IPS-20b (cell line): Measurements from ENCODE around the gene HCN2.
"Not testable (repeated sequence)": the region's sequence is repeated elsewhere in the genome, so short reads cannot be mapped to it uniquely, and the experiment has no call there.

ENCODE experiments used
- H3K27ac ChIP-seq: one replicate; pipeline ENCODE4 v1.5.1; 2013; ENCODE audit warnings: low read length
- H3K27me3 ChIP-seq: 2 replicates; pipeline ENCODE4 v1.6.1; 2013; ENCODE audit warnings: mild to moderate bottlenecking, low read length, inconsistent platforms; ENCODE audit not compliant: insufficient read depth
- H3K36me3 ChIP-seq: 2 replicates; pipeline ENCODE4 v1.6.1; 2013; ENCODE audit warnings: low read depth, mild to moderate bottlenecking, inconsistent platforms, low read length, moderate library complexity; ENCODE audit not compliant: insufficient read depth
- H3K4me1 ChIP-seq: 2 replicates; pipeline ENCODE4 v1.6.1; 2013; ENCODE audit warnings: mild to moderate bottlenecking, control low read depth, inconsistent platforms, low read length, moderate library complexity; ENCODE audit not compliant: insufficient read depth
- H3K4me3 ChIP-seq: 2 replicates; pipeline ENCODE4 v1.5.1; 2013; ENCODE audit warnings: mild to moderate bottlenecking, low read length, inconsistent platforms
- H3K9ac ChIP-seq: 2 replicates; pipeline ENCODE4 v1.6.1; 2013; ENCODE audit warnings: low read depth, mild to moderate bottlenecking, inconsistent platforms, low read length, moderate library complexity
- H3K9me3 ChIP-seq: 2 replicates; pipeline ENCODE4 v1.6.1; 2013; ENCODE audit warnings: mild to moderate bottlenecking, low read depth, low read length, inconsistent platforms; ENCODE audit not compliant: insufficient read depth

The HCN2 gene

DNA sequence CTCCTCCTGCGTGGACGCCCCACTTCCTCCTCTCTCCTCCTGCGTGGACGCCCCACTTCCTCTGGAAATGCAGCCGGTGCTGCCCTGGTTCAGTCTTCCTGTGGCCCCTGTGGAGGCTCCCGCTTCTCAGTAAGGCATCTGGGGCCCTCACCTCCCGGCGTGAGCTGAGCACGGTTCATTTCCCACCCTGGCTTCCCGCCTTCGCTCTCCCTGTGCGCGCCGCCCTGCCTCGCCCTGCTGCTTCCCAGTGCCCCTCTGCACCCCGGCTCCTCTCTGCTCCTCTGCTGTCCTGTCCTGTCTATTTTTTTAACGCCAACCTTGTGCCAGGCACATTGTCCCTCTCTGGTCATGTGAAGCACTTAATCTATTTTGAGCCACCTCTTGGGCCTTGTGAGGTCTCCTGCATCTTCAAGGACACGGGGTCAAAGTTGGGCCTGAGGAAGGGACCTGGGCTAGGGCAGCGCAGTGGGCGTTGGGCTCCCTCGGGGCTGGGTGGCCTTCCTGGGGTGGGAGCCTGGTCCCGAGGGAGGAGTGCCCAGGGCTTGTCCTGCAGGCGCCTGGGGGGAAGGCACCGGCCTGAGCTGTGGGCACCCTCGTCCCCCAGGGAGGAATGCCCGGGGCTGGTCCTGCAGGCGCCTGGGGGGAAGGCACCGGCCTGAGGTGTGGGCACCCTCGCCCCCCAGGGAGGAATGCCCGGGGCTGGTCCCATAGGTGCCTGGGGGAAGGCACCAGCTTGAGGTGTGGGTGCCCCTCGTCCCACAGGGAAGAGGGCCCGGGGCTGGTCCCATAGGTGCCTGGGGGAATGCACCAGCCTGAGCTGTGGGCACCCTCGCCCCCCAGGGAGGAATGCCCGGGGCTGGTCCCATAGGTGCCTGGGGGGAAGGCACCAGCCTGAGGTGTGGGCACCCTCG is 13.0 kb downstream of the HCN2 start:
- H3K27ac ChIP-seq = no peak overlapping the region
- no peaks in the 10 kb centered on the region; the same call in 1 of the 2 replicates for H3K9me3 ChIP-seq
- no peak overlapping the region for H3K9ac ChIP-seq
- no peaks in the 10 kb centered on the region for H3K4me1 ChIP-seq
- no peaks in the 10 kb centered on the region for H3K27me3 ChIP-seq
- no peak overlapping the region for H3K4me3 ChIP-seq
- no peaks in the 10 kb centered on the region for H3K36me3 ChIP-seq

DNA sequence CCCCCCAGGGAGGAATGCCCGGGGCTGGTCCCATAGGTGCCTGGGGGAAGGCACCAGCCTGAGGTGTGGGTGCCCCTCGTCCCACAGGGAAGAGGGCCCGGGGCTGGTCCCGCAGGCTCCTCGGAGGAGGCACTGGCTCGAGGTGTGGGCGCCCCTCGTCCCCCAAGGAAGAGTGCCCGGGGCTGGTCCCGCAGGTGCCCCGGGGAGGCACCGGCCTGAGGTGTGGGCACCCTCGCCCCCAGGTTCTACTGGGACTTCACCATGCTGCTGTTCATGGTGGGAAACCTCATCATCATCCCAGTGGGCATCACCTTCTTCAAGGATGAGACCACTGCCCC is 13.6 kb downstream of the HCN2 start:
- not testable (repeated sequence) for H3K36me3 ChIP-seq, H3K27ac ChIP-seq, H3K9ac ChIP-seq, H3K4me1 ChIP-seq, H3K9me3 ChIP-seq, H3K4me3 ChIP-seq, H3K27me3 ChIP-seq

DNA sequence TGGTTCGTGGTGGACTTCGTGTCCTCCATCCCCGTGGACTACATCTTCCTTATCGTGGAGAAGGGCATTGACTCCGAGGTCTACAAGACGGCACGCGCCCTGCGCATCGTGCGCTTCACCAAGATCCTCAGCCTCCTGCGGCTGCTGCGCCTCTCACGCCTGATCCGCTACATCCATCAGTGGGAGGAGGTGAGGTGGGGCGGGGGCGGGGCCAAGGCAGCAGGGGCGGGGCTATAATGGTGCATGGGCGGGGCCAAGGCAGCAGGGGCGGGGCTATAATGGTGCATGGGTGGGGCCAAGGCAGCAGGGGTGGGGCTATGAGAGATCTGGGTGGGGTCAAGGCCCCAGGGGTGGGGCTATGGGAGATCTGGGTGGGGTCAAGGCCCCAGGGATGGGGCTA is 14.1 kb downstream of the HCN2 start:
- not testable (repeated sequence) for H3K27me3 ChIP-seq, H3K9ac ChIP-seq, H3K9me3 ChIP-seq, H3K4me1 ChIP-seq, H3K36me3 ChIP-seq, H3K27ac ChIP-seq, H3K4me3 ChIP-seq

DNA sequence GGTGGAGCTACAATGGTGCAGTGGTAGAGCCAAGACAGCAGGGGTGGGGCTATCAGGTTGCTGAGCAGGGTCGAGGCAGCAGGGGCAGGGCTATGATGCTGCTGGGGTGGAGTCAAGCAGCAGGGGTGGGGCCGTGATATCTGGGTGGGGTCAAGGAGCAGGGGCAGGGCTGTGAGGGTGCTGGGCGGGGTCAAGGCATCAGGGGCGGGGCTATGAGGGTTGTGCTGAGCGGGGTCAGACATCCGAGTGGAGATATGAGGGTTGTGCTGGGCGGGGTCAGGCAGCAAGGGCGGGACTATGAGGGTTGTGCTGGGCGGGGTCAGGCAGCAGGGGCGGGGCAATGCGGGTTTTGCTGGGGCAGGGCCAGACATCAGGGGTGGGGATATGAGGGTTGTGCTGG is 14.7 kb downstream of the HCN2 start:
- no peak overlapping the region for H3K9ac ChIP-seq
- no peak overlapping the region for H3K27ac ChIP-seq
- H3K36me3 ChIP-seq = no peaks in the 10 kb centered on the region
- H3K4me3 ChIP-seq = no peak overlapping the region
- H3K4me1 ChIP-seq = no peaks in the 10 kb centered on the region
- no peaks in the 10 kb centered on the region; the same call in 1 of the 2 replicates for H3K9me3 ChIP-seq
- no peaks in the 10 kb centered on the region for H3K27me3 ChIP-seq

DNA sequence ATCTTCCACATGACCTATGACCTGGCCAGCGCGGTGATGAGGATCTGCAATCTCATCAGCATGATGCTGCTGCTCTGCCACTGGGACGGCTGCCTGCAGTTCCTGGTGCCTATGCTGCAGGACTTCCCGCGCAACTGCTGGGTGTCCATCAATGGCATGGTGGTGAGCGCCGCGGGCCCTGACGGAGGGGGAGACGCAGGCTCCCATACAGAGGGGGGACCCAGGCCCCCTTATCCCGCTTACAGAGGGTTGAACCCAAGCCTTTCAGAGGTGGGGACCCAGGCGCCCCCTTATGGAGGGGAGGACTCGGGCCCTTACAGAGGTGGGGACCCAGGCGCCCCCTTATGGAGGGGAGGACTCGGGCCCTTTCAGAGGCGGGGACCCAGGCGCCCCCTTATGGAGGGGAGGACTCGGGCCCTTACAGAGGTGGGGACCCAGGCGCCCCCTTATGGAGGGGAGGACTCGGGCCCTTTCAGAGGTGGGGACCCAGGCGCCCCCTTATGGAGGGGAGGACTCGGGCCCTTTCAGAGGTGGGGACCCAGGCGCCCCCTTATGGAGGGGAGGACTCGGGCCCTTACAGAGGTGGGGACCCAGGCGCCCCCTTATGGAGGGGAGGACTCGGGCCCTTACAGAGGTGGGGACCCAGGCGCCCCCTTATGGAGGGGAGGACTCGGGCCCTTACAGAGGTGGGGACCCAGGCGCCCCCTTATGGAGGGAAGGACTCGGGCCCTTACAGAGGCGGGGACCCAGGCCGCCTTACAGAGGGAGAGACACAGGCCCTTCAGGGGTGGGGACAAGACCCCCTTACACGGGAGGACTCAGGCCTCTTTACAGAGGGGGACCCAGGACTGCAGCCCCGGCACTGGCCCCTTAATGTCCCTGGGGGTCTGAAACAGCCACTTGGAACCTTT is 15.6 kb downstream of the HCN2 start:
- H3K4me1 ChIP-seq, H3K36me3 ChIP-seq, H3K4me3 ChIP-seq, H3K27ac ChIP-seq, H3K27me3 ChIP-seq, H3K9ac ChIP-seq, H3K9me3 ChIP-seq: not testable (repeated sequence)

DNA sequence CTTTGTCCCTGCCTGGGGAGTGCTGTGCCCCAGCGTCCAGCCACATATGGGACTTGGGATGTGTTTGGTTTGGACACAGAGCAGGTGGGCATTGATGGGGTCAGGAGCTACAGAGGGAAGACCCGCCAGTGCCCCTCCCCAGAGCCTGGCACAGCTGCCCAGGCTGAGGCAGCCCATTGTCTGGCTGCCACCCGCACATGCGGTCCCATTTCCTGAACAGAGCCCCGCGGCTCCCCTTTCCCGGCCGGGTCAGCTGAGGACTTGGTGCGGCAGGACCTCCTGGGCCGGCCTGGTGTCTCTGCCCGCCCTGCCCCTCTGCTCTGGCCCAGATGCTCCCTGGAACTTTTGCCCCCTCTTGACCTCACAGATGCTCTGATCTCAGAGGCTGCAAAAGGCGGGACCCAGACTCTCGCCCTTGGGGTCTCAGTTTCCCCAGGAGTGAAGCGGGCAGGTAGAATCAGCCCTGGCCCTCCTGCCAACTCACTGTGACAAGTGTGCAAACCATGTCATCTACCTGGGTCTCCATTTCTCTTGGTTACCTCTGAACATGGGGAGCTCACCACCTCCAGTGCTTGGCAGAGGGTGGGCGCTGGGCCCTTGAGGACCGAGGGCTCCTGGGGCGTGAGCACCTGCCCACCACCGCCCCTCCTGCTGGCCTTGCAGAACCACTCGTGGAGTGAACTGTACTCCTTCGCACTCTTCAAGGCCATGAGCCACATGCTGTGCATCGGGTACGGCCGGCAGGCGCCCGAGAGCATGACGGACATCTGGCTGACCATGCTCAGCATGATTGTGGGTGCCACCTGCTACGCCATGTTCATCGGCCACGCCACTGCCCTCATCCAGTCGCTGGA is 17.8 kb downstream of the HCN2 start:
- Histone ChIP-seq H3K27me3 (no peaks in the 10 kb centered on the region), H3K9me3 (no peaks in the 10 kb centered on the region; the same call in 1 of the 2 replicates), H3K36me3 (no peaks in the 10 kb centered on the region), H3K9ac (no peak overlapping the region), H3K4me1 (no peaks in the 10 kb centered on the region), H3K27ac (no peak overlapping the region), H3K4me3 (no peak overlapping the region)

DNA sequence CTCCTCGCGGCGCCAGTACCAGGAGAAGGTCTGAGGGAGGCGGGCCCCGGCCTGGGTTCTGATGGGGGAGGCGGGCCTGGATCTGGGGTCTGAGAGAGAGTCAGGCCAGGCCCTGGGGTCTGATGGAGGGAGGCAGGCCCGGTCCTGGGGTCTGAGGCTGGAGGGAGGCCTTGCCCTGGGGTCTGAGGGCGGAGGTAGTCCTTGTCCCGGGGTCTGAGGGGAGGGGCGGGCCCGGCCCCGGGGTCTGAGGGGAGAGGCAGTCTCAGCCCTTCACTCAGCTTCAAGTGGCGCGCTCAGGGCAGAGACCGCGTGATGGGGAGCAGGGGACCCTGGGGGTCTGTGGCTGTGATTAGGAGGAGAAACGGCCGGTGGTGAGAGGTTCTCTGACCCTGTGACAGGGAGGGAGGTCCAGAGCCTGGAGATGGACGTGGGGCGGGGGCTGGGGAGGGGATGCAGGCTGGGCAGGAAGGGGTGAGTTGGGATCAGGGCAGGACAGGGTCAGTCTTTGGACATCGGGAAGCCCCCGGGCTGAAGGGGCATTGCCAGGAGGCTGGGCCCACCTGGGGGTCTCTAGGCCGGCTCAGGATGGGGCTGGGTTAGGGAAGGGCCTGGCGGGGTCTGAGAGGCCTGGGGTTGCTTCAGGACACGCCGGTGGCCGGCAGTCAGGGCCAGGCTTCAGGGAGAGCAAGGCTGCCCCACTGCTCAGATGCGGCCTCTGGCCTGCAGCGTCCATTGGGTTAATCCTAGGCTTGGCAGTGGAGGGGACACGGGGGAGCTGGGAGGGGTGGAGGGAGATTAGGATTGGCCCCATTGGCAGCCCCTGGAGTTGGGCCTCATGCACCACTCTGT is 18.7 kb downstream of the HCN2 start:
- H3K27ac ChIP-seq = no peak overlapping the region
- no peaks in the 10 kb centered on the region for H3K4me1 ChIP-seq
- no peaks in the 10 kb centered on the region; the same call in 1 of the 2 replicates for H3K9me3 ChIP-seq
- H3K27me3 ChIP-seq = no peaks in the 10 kb centered on the region
- H3K36me3 ChIP-seq = no peaks in the 10 kb centered on the region
- no peak overlapping the region for H3K9ac ChIP-seq
- no peak overlapping the region for H3K4me3 ChIP-seq

DNA sequence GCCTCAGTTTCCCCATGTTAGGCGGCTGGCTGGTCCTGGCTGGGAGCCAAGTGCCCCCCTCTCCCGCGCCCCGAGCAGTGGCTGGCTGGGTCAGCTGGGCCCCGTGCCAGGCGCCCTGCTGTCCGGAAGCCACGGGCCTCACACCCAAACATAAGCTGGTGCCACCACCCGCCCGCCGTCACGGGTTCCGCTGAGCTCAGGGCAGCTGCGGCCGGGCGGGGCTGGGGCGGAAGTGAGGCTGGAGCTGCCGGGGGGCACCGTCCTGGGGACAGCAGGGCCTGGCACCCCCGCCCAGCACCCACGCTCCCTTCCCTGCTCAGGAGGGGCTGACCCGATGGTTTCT is 19.3 kb downstream of the HCN2 start:
- no peak overlapping the region for H3K27ac ChIP-seq
- no peaks in the 10 kb centered on the region for H3K4me1 ChIP-seq
- H3K27me3 ChIP-seq = no peaks in the 10 kb centered on the region
- no peaks in the 10 kb centered on the region for H3K36me3 ChIP-seq
- no peaks in the 10 kb centered on the region for H3K9me3 ChIP-seq
- no peak overlapping the region for H3K4me3 ChIP-seq
- H3K9ac ChIP-seq = no peak overlapping the region

DNA sequence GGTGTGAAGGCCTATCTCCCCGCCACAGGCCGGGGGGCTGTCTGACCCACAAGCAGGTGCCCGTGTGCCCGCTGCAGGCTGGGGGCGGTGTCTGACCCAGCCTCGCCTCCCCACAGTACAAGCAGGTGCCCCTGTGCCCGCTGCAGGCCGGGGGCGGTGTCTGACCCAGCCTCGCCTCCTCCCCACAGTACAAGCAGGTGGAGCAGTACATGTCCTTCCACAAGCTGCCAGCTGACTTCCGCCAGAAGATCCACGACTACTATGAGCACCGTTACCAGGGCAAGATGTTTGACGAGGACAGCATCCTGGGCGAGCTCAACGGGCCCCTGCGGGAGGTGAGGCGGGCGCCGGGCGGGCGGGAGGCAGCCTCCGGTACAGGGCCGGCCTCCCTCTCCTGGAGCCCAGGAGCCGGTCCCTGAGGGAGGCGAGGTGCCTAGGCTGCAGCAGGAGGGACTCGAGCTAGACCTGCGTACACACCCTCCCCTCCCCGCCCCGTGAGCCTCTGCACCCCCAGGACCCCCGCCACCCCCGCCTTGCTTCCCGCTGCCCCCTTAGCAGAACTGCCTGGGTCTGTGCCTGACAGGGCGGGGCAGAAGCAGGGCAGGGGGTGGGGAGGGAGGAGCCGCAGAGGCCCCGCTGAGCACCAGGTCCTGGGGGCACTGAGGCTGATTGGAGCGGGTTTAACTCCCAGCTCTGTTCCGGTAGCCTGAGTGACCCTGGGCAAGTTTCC is 20.6 kb downstream of the HCN2 start:
- Histone ChIP-seq H3K27me3 (peaks cover 1% of the 10 kb centered on the region; the same call in 1 of the 2 replicates), H3K9me3 (no peaks in the 10 kb centered on the region), H3K36me3 (no peaks in the 10 kb centered on the region), H3K4me1 (no peaks in the 10 kb centered on the region), H3K9ac (no peak overlapping the region), H3K4me3 (no peak overlapping the region), H3K27ac (no peak overlapping the region)

DNA sequence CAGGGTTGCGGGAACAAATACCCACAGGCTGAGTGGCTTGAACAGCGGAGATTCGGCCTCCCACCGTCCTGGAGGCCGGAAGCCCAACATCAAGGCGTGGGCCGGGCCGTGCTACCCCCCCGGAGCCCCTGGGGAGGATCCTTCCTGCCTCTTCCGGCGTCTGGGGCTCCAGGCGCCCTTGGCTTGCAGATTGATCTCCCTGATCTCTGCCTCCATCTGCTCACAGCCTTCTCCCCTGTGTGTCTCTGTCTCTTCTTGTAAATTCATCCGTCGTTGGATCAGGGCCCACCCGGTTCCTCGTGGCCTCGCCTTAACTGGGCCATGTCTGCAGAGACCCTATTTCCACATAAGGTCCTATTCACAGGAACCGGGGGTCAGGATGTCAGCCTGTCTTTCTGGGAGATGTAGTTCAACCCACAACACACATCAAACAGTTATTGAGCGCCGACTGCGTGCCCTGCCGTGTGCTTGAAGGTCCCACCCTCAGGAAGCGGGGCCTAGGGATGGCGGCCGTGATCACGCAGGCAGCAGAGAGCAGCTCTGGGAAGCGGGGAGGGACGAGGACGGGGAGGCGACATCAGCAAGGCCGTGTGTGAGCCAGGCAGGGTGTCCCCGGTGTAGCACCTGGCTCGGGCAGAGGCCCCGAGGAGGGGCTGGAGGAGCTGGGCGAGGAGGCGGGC is 21.3 kb downstream of the HCN2 start:
- no peak overlapping the region for H3K9ac ChIP-seq

More for the DNA sequence above, 21.3 kb downstream of the HCN2 start:
- Histone ChIP-seq H3K9me3 (no peaks in the 10 kb centered on the region), H3K4me1 (no peaks in the 10 kb centered on the region), H3K27ac (no peak overlapping the region), H3K36me3 (no peaks in the 10 kb centered on the region), H3K4me3 (no peak overlapping the region), H3K27me3 (peaks cover 6% of the 10 kb centered on the region)
